Dermis microvascular lymphatic vessel endothelial cell (primary cell): ENCODE results near the gene SLC6A11. TPM values are rescaled to one million over a fixed set of nuclear protein-coding genes. Genes with fewer than 3 reads are reported as not detected.

ENCODE experiments used
- DNase-seq, 2 donors: peaks; one replicate each; pipeline versions ENCODE4 v3.0.0 to v3.0.0-alpha.2; 2010; ENCODE audit warnings: low read depth in 2 of 2
- total RNA-seq: library from RNA; depleted of rRNA; stranded (reverse); fragments of >200 nt; gene quantifications from 2 replicates; pipeline ENCODE4 v1.2.1, GENCODE V29; 2014

SLC6A11 gene
- total RNA-seq, 1 donor from 2014 or later, result not detected

DNA sequence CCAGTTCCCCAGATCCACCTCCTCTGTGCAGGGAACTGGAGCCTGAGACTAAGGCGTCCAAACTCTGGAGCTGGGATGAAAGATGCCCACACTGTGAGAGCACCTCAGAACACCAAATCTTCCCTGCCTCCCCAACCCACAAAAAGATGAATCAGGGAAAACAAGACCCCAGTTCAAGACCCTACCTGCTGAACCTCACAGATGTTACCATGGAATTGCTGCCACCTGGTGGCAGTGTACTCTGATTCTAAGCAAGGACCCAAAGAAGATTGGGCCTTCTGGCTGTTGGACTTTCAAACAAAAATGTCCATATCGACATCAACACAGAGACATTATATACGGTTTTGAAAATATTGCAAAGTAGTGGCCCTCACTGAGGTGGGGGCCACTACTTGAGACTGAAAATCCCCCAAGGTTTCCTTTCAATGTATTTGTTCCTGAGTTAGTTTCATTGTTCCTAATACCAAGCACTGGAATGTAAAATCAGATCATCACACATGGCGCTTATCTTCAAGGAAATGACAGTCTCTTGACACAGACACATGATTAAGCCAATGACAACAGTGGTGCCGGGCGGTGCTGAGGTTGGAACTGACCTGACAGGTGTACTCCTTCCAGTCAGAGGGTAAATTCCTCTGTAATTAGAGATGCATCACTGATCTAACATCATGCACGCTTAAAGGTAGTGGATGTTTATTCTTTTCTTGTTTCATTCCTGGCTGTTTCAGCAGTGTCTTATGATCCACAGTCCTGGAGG is 67.6 kb downstream of the SLC6A11 start:
- DNase-seq, result peak; percentile 16 to 25

DNA sequence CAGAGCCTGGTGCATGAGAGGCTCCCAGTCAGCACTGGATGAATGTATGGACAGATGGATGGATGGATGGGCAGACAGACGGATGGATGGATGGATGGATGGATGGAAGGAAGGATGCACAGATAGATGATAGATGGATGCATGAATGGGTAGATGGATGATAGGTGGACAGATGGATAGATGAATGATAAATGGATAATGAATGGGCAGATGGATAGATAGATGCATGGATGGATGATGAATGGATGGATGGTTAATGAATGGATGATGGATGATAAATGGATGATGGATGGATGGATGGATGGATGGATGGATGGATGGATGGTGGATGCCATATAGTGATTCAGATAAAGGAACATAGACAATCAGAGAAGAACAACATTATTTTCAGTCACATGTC is 71.0 kb downstream of the SLC6A11 start:
- no peak for DNase-seq

DNA sequence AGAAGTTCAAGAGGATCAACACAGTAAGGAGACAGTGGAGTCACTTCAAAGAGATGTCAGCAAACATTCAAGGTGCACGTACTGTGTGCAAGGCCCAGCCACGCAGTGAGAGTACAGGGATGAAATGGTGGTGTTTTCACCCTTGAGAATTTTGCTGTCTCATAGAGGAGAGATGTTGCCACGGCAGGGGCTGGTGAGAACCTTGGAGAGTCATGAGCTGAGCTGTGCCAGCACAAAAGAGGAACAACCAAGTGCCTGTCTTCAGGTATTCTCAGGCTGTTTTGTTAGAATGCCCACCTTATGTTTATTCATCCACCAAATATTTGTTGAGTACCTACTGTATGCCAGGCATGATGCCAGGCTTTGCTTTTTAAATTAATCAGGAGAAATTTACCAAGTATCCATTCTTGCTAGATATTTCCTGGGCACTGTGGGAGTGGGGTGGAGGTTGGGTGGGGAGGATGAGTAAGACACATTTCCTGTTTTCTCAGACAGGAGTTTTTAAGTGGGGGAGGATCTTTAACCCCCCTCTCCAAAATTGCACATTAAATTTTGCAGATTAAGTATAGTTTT is 72.6 kb downstream of the SLC6A11 start:
- no peak for DNase-seq

DNA sequence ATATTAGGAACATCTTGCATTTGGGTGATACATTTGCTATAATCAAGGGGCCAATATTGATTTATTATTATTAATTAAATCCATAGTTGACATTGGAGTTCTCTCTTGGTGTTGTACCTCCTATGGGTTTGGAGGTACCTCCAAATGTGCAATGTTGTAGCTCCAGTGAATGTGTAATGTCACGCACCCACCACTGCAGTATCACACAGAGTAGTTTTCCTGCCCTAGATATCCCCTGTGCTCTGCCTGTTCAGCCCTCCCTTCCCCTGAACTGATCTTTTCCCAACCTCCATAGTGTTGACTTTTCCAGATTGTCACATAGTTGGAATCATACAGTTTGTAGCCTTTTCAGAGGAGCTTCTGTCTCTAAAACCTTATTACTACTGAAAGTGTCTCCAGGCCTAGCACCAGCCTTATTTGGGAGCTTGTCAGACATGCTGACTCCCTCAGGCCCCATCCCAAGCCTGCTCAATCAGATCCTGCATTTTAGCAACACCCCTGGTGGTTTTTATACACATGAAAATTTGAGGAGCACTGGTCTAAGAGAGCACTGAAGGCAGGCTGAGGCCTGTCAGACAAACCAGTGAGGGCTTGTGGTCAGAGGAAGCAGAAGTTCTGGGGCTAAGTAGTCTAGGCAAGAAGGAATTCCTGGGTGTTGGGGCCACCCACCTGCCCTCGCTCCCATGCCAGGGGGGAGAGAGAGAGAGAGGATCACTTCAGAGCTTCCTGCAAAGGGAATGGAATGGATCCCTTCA is 73.4 kb downstream of the SLC6A11 start:
- DNase-seq, result no peak

DNA sequence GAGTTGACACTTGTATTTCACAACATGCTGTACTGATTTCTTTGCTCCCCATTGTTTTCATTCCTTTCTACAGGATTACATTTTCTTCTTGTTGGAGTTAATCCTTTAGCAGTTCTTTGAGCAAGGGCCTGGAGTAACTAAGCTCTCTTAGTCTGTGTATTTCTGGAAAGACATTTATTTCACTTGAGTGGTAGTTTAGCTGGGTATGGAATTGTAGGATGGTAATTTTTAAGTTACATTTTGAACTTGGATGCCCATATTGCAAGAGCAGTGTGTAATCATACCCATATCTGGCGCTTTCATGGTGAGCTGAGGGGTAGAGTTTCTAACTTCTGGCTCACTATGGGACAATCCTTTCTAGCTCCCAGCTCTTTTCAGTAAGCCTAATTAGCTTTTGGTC is 74.6 kb downstream of the SLC6A11 start:
- no peak for DNase-seq

DNA sequence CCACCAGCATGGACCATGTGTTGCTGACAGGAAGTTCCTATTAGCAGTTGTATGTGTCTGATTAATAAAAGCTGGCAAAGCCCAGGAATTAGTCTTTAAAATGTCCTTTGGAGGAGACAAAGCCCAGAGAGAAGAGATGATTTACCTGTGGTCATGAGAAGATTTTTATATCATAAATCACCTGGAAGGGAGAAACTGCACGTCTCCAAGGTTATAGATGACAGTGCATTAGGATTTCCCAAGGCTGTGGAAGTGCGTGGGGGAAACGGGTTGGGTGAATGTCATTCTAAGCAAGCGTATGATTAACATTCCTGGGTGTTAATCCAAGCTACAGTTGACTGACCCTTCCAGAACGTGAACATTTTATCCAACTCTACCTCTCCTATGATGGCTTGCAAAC is 76.6 kb downstream of the SLC6A11 start:
- DNase-seq, result no peak

DNA sequence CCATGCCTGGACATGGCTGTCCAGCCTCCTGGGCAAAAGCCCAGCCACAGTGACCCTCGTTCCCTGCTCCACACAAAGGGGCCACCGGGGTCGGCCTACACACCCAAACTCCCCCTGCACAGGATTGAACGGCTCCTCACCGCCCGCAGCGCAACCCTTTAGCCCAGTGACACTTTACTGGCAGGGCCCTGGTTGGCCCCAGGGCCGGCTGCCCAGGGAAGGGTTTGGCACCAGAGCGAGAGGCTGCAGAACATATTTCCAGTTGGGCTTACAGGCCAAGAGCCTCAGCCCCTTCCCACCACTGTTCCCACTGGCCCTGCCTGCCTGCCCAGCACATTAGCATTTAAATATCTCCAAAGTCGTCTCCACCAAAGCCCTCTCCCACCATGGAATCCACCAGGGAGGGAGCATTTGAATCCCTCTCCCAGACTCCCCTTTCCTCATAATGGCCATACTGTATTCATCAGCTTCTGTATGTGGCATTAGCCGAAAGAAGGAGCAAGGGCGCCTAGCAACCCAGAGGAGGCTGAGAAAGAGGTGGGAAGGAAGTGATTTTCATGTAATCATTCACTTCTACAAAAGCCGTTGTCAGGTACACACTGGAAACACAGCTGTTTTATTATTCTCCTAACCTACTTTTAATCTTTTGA is 85.4 kb downstream of the SLC6A11 start:
- no peak for DNase-seq

DNA sequence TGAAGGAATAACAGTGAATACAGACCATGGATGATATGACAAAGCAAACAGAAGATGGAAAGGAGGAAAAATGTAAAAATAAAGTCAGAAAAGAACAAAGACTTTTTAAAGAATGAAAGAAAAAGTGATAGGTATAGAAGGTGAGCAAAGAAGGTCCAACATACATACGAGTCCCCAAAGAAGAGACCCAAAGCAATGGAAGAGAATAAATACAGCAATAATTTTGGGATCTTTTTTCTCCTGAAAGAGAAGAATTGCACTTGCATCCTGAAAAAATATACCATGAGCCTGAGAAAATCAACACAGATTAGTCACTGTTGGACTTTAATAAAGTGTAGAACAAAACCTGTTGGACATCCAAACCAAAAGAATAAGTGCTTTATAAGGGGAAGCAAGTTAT is 91.2 kb downstream of the SLC6A11 start:
- DNase-seq, result no peak

DNA sequence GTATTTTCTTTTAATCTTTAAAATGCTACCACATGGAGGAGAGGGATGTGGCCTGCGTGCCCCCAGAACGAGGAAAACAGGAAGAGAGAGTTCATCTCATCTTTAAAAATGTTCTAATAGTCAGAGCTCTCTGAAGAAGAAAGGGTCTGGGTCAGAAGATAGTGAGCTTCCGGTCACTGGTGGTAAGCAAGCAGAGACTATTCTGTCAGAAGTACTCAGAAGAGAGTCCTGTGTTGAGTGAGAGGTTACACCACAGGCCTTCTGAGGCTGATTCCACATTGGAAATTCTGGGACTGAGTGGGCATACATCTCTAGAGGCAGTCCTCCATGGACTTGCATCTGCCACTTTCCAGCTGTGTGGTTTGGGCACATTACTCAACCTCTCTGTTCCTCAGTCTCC is 94.3 kb downstream of the SLC6A11 start:
- DNase-seq, result no peak

DNA sequence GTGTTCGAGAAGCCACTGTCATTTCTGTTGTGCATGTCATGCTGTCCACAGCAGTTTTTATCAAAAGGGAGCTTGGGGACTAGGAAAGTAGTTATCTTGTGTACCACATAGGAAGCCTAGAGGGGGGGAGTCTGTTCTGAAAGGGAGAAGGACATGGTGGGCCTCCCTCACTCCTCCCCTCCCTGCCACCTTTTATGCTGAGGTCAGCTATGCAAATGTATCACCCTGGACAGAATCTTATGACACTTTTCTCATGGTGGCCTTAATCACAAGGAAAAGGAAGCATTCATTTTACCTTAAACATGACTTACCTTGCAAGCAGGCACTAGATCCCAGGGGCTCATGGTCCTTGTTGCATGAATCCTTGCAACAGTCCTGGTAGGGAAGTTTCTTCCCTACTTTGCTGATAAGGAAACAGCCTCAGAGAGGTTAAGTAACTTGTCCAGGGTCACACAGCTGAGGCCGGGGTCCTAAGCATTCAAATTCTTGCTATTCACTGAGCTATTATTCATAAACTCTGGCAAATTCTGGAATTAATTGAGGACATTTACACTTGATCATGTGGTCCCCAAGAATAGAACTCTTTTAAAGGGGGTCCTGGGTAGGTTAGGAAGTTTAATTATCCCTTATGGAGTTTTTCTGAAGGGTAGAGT is 95.4 kb downstream of the SLC6A11 start:
- no peak for DNase-seq

DNA sequence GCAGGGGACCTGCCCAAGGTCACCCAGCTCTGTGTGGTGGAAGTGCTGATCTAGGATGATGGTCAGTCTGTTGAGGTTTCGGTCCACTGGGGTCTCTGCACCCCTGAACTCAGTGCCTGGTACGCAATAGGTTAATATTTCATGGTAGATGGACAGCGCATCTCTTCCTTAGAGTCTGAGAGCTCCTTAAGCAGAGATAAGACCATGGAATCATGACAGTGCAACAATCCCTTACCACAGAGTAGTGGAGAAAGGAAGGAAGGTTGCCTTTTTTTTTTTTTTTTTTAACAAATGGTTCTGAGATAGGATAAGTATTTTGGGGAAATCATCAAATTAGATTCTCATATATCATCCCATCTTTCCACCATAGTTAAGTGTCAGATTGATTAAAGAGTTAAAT is 96.8 kb downstream of the SLC6A11 start:
- no peak for DNase-seq

DNA sequence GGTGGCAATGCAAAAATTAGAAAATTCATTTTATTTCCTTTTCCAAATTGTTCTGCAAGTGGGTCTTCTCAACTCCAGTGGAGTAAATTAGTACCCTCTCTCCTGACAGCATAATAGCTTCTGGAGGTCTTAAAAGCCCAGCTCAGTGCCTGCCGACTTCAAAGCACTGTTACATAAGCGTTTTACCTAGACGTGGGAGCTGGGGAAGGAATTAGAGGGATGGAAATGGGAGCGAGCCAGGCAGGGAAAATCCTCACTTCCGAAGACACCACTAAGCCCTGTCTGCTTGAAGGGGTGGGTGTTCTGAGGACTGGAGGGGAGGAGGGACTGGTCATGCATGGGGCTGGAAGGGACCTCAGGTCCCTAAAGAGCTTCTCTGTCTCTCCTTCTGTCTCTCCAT is 99.3 kb downstream of the SLC6A11 start:
- no peak for DNase-seq

DNA sequence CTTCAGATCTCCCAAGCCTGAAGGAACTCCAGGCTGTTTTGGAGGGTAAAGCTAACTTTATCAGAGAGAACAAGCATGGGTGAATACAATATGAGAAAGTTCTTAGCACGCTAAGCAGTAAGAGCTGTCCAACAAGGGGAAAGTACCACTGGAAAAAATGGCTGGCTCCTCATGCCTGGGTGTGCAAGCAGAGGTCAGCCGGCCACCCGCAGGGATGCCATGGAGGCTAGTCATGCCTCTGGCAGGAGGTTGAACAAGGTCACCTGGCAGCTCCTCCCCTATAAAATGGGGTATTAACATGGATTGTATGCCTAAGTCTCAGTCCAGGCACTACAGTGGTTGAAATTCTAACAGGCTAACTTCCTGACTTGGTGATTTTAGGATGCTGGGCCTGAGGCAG is 101.1 kb downstream of the SLC6A11 start:
- no peak for DNase-seq

DNA sequence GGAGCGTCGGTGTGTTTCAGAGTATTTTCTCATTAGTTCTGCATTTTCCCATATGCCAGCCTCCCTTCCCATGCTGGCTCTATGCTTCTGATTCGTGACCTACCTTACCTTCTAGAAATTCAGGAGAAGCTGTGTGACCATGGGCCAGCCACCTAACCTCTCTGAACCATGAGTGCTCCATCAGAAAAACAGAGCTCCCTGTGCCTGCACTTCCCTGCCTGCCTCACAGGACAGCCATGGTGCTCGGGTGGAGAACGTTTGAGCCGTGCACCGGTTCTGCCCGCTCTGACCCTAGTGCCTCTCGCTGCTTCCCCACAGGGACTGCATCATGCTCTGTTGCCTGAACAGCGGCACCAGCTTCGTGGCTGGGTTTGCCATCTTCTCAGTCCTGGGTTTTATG is 102.0 kb downstream of the SLC6A11 start:
- DNase-seq, result no peak

DNA sequence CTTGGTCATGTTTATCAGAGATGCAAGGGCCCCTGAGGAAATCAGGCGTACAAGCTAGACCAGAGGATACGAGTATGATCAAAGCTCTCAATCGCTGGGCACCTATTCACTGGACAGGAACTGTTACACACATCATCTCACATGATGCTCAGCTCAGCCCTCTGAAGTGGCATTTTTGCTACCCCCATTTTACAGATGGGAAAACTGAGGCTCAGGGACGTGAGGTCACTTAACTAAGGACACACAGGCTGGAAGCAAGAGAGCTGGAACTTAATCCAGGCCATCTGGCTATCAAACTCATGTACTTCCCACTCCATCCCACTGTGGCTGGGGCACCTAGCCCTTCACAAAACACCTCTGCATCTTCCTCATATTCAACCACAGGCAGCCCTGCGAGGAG is 103.6 kb downstream of the SLC6A11 start:
- no peak for DNase-seq

DNA sequence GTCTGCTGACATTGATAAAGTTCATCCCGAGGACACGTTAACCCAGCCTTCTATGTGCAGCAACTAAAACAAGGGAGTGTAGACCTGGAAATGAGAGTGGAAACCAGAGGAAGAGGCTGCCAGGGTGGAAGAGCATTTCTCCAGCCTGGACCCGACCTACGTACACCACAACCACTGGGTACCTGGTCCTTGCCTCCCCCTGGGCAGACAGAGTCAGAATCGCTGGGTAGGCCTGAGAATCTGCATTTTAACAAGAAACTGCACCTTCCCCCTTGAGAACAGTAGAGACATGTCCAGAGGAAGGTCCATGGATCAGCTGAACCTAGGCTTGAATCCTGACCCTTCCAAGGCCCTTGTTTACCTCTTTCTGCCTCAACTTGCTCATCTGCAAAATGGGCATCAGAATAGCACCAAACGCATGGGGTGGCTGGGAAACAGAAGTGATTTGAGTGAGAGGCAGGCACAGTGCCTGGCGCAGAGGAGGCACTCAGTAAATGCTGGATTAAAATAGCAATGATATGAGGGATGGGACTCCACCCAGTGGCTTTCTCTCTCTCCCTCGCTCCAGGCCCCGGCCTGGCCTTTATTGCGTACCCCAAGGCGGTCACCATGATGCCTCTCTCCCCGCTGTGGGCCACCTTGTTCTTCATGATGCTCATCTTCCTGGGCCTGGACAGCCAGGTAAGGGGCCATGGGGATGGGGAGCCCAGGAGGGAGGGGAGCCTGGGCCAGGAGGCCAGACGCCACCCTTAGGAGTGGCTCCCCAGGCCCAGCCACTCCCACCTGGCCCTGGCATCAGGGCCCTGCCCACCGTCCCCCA is 109.6 kb downstream of the SLC6A11 start:
- no peak for DNase-seq

DNA sequence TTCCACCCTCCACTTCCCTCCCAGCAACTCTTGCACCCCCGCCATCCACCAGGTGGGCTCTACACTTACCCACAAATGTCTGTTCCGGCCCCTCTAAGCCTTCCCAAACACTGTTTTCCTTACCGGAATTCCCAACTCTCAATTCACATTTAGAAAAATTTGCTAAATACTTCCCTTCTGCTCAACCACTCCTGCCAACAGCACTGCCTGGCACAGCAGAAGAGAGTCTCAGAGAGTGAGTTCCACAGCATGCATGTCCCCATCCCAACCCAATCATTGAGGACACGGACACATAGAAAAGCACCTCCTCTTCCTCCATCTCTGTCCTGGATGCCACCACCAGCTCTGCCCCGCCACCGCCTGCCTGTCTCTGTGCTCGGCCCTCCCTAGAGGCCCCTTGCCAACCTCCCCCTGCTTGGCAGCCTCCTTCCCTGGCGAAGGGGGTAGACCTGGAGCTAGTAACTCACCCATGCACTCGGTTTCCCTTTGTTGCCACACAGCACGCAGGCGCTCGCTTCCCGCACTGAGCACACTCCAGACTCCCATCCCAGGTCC is 110.3 kb downstream of the SLC6A11 start:
- no peak for DNase-seq

DNA sequence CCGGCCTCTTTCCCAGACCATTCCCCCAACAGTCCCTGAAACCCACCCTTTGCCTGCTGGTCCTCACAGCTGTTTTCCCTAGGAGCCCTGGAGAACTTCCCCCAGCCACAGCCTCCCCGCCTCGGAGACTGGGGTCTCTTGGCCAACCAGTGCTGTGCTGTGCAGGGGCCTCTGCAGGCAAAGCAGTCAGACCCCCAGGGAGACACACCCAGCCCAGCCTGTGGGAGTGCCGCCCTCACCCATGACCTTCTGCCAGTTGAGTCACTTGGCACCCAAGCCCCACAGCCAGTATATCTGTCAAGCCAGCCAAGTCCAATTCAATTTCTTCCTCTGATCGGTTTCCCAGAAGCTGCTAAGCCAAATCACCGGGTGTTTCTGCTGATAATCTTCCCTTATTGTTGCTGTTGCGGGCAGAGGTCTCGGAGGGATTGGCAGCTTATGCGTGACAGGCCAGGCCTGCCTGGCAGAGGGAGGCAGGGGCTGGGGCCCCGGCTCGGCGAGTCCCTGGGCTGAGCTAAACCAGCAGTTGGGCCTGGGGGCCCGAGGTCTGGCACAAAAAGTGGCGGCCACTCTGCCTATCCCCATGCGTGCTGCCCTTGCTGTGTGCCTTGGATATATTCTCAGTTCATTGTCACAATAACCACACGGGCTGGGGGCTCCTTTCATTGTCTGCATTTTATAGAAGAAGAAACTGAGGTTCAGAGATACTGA is 110.9 kb downstream of the SLC6A11 start:
- peak; percentile 6 to 14 for DNase-seq

DNA sequence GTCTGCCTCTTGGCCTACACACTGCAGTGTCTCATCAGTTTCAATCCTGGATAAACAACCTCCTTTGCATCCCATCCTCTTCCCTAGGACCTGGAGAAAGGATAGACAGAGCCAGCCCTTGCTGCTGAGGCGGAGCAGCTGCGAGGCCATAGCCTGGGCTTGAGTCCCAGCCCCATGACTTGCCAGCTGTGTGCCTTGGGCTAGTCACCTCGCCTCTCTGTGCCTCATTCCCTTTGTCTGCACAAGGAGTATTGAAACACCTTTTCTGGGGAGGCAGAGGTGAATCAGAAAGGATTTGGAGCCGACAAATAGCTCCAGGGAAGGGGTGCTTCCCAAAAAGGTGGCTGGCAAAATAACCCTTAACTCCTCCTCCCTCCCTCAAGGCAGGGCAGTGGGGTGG is 111.5 kb downstream of the SLC6A11 start:
- no peak for DNase-seq

DNA sequence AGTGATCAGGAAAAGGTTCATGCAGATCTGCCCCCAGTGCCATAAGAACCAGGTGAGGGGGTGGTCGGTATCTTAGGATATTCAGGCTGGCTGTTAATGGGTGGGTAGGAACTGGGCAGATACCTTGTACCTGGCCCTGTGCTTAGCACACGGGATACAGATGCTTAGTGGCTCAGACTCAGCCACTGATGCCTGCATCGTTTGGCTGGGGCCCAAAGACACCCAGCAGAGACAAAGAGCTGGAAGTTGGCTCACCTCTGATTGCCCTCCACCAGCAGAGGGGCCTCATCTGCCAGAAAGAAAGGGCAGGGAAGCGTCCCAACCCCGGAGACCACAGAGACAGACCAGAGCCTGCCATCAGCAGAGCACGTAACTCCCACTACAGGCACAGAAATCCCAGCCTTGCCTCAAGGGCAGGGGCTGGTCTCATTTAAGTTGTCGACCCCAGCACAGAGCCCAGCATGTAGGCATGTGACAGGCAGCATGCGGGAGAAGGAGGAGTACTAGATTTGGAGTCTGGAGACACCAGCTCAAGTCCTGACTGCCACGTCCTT is 112.5 kb downstream of the SLC6A11 start:
- no peak for DNase-seq
